Adrenal gland (tissue), 12 donors: Measurements from ENCODE around the gene VAPB. TPM values are rescaled to one million over a fixed set of nuclear protein-coding genes. Genes with fewer than 3 reads are reported as not detected.
A peak's percentile ranks its signal among the peaks of the same experiment; 100 is the strongest.

Source experiments
- DNase-seq, 7 donors: peaks; one replicate each; pipeline ENCODE4 v3.0.0-alpha.2; 2019 to 2020
- H3K27ac ChIP-seq, 5 donors: fragments of 200-600 bp; sonication (generic) in 4 of 5; 1 replicate in 3 of 5; 2 replicates in 2 of 5; pipeline versions ENCODE4 v1.5.1 to v1.8.0; 2016 to 2020; ENCODE audit warnings: mild to moderate bottlenecking in 1 of 5
- H3K27me3 ChIP-seq: fragments of 200-600 bp; 2 replicates; pipeline ENCODE4 v1.8.0; 2021
- H3K36me3 ChIP-seq, 2 donors: fragments of 200-600 bp; replicated peaks in 1 of 2; 1 replicate in 1 of 2; 2 replicates in 1 of 2; pipeline versions ENCODE4 v1.5.1 to v1.8.0; 2018 to 2022
- H3K4me1 ChIP-seq, 2 donors: fragments of 200-600 bp; replicated peaks in 1 of 2; 1 replicate in 1 of 2; 2 replicates in 1 of 2; pipeline versions ENCODE4 v1.5.1 to v1.8.0; 2018 to 2021
- H3K4me3 ChIP-seq, 4 donors: fragments of 200-600 bp; sonication (generic) in 3 of 4; one replicate each; pipeline ENCODE4 v1.5.1; 2016 to 2018
- H3K9me3 ChIP-seq, 3 donors: fragments of 200-600 bp; sonication (generic) in 1 of 3; replicated peaks in 1 of 3; 1 replicate in 2 of 3; 2 replicates in 1 of 3; pipeline versions ENCODE4 v1.5.1 to v1.8.0; 2016 to 2021
- CTCF ChIP-seq, 6 experiments: fragments of 450-650 bp in 4 of 6; fragments of 200-600 bp in 2 of 6; sonication (generic) in 1 of 6; IDR thresholded peaks; 1 replicate in 5 of 6; 2 replicates in 1 of 6; pipeline versions ENCODE4 v1.5.1 to v1.8.0; 2016 to 2021; ENCODE audit warnings: antibody characterized with exemption in 6 of 6, mild to moderate bottlenecking in 2 of 6, moderate library complexity in 1 of 6
- POLR2A ChIP-seq, 2 donors: fragments of 450-650 bp; IDR thresholded peaks; one replicate each; pipeline ENCODE4 v1.6.1; 2017; ENCODE audit warnings: antibody characterized with exemption in 2 of 2, mild to moderate bottlenecking in 2 of 2, moderate library complexity in 1 of 2
- WGBS, 4 donors: extraction: QIAGEN DNeasy Blood & Tissue Kit in 2 of 4; methylation state at CpG; one replicate each; pipeline versions ENCODE4 v1.1.5 to v1.1.7; 2013 to 2017; 5-methylcytosine and 5-hydroxymethylcytosine counted together
- intact Hi-C, 2 donors: fragments of 100-400 bp; cut with DNase I; formaldehyde crosslinking; loops; one replicate each; pipeline versions ENCODE4 v1.14.1 to v1.15.0; 2022 to 2023
- polyA plus RNA-seq, 3 donors: library from polyadenylated mRNA; stranded (reverse); fragments of 200-250 nt in 2 of 3; fragments of 350-450 nt in 1 of 3; fragmentation: Illumina TruSeq in 1 of 3; extraction: RNeasy Lipid Tissue Mini Kit (QIAGEN cat#74804) in 1 of 3; gene quantifications; one replicate each; pipeline ENCODE4 v1.2.3, GENCODE V29; 2013 to 2014
- total RNA-seq, 9 donors: library from RNA; depleted of rRNA in 4 of 9; stranded (reverse); fragments of >200 nt in 4 of 9; fragments of 120-200 nt in 1 of 9; fragmentation: NEBNext Ultra II Directional in 1 of 9; extraction: Animal tissue kit (Norgen Biotek cat#: 25700) in 1 of 9; gene quantifications; one replicate each; pipeline versions ENCODE4 v1.1.0 to v1.2.4, GENCODE V29; 2013 to 2023
- donor health status: healthy with polysubstance abuse.
- donor health status: Bipolar disorder and iron deficiency.
- donor health status: DM: yes; HTN: yes; CAD: no.
- donor health status: DM: no; HTN: no; CAD: no.
- donor health status: DM: no; HTN: no; CAD: no.
- donor health status: DM: yes; HTN: yes; CAD: no.

Gene VAPB
- total and polyA plus RNA-seq, 12 donors = 24.6 to 162 (median 40.3) TPM

GRCh38 chr20:58382096-58382495, 6.9 kb upstream of the VAPB start:
- Histone ChIP-seq H3K36me3 (no peaks in the 10 kb centered on the region), H3K27ac (no peak overlapping the region), H3K4me1 (no peaks in the 10 kb centered on the region), H3K9me3 (no peaks in the 10 kb centered on the region), H3K27me3 (no peaks in the 10 kb centered on the region), H3K4me3 (no peak overlapping the region)
- DNase-seq = no peak
- intact Hi-C loops = no loop called here
- no peak for TF ChIP-seq POLR2A (IDR thresholded peaks at IDR 0.05)
- no peak for TF ChIP-seq CTCF (IDR thresholded peaks at IDR 0.05)
- WGBS, 4 donors = 65 to 88% (median 86%) methylated on average over 4 of the region's 4 CpGs

- H3K4me1 ChIP-seq = peaks cover 1 to 3% of the 10 kb centered on the region in 2 donors
- intact Hi-C loops = no loop called here
- no peak for DNase-seq
- no peaks in the 10 kb centered on the region for H3K27me3 ChIP-seq
- H3K4me3 ChIP-seq = no peak overlapping the region
- no peaks in the 10 kb centered on the region for H3K36me3 ChIP-seq
- TF ChIP-seq CTCF (IDR thresholded peaks at IDR 0.05) = no peak
- no peak for TF ChIP-seq POLR2A (IDR thresholded peaks at IDR 0.05)
- 78 to 94% (median 90%) methylated on average over 4 to 5 of the region's 5 CpGs for WGBS, 4 donors
- H3K9me3 ChIP-seq = no peaks in the 10 kb centered on the region
- H3K27ac ChIP-seq = no peak overlapping the region
Observed at GRCh38 chr20:58384821-58385220, 4.2 kb upstream of the VAPB start.

- H3K27ac ChIP-seq = peak overlapping the region in 2 of 5 donors; percentile 59 to 95
- no peaks in the 10 kb centered on the region for H3K27me3 ChIP-seq
- TF ChIP-seq POLR2A (IDR thresholded peaks at IDR 0.05) (no peak), CTCF (IDR thresholded peaks at IDR 0.05) (no peak)
- no peaks in the 10 kb centered on the region for H3K36me3 ChIP-seq
- peak overlapping the region in 2 of 4 donors; percentile 74 to 92 for H3K4me3 ChIP-seq
- H3K9me3 ChIP-seq = no peaks in the 10 kb centered on the region
- intact Hi-C loops = no loop called here
- 70 to 73% (median 71%) methylated on average over 4 of the region's 4 CpGs for WGBS, 4 donors
- no peak for DNase-seq
- H3K4me1 ChIP-seq = peaks cover 14 to 34% of the 10 kb centered on the region in 2 donors
Observed at GRCh38 chr20:58388028-58388601, 914 bp upstream of the VAPB start.

GRCh38 chr20:58389324-58389967, 417 bp downstream of the VAPB start:
- Histone ChIP-seq H3K36me3 (no peaks in the 10 kb centered on the region), H3K9me3 (no peaks in the 10 kb centered on the region), H3K4me3 (peak overlapping the region; percentile 51 to 92 (median 72)), H3K4me1 (peaks cover 14 to 35% of the 10 kb centered on the region in 2 donors), H3K27me3 (no peaks in the 10 kb centered on the region), H3K27ac (peak overlapping the region; percentile 92 to 97 (median 94))
- 1 to 4% (median 1%) methylated on average over 16 to 56 of the region's 56 CpGs for WGBS, 4 donors
- TF ChIP-seq CTCF (IDR thresholded peaks at IDR 0.05) = no peak
- TF ChIP-seq POLR2A (IDR thresholded peaks at IDR 0.05) = peak in 1 of 2 donors; percentile 16
- peak in 6 of 7 donors; percentile 35 to 70 (median 50) for DNase-seq
- intact Hi-C loops = no loop called here
